HG02852 (cell line): ENCODE data around the gene CHORDC1.
A peak's percentile ranks its signal among the peaks of the same experiment; 100 is the strongest.
"Not testable (repeated sequence)": the region's sequence is repeated elsewhere in the genome, so short reads cannot be mapped to it uniquely, and the experiment has no call there.

Experiments used
- ATAC-seq: cut with Tn5 transposase; IDR thresholded peaks from one replicate; pipeline ENCODE4 v1.9.1; 2021; ENCODE audit warnings: mild to moderate bottlenecking, moderate library complexity; ENCODE audit not compliant: unreplicated experiment

The CHORDC1 gene

GRCh38 chr11:90222459-90223247 lies at the start of gene CHORDC1:
Gene CHORDC1 (minus strand): TSS chr11:90223049. CDS start chr11:90222954, 95 bp downstream.
- ATAC-seq = peak; percentile 90

DNA sequence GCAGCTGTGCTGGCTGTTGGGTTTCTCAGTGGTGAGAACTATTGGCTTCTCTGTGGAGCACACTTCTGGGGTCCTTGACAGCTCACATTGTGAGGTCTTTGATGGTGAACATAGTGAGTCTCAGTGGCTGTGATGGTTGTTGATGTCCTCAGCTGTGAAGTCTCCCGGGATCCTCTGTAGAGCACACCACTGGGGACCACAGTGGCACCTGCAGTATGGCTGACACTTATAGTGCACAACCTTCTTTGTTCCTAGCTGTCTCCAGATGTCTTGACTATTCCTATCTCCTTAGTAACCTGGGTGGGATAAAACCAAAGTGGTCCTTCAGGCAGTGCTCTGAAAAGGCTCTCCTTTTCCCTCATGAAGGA lies 34.3 kb upstream of the CHORDC1 start:
- ATAC-seq = no peak

DNA sequence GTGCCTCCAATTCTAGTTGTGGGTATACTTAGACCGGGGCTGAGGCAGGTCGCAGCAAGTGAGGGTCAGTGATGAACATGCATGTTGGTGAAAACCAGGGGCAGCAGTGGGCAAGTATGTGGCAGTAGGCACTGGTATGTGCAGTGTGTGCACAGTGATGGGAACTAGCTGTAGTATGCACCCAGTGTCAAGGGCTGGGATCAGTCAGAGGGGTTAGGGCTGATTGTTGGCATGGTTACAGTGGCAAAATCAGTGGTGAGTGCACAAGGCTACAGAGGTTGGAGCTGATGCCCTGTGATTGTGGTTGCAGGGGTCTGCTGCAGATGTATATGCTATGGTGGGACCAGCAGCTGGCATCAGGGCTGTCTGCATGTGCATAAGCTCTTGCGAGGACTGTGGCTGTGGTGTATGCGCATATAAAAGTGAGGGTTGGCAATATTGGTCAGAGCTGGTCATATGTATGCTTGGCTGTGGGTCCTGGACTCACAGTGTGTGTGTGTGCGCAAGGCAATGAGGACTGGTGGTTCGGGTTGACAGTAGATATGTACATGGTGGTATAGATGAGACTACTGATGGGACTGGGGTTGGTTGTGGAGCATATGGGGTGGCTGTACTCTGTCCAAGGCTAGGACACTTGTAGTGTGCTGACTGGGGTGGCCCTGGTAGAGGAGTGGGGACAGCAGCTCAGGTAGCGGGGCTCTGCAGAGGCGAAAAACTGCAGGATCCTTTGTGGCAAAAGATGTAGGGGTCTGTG lies 33.7 kb upstream of the CHORDC1 start:
- ATAC-seq = no peak

GRCh38 chr11:90254065-90254464 lies 31.2 kb upstream of the CHORDC1 start:
- ATAC-seq = no peak

DNA sequence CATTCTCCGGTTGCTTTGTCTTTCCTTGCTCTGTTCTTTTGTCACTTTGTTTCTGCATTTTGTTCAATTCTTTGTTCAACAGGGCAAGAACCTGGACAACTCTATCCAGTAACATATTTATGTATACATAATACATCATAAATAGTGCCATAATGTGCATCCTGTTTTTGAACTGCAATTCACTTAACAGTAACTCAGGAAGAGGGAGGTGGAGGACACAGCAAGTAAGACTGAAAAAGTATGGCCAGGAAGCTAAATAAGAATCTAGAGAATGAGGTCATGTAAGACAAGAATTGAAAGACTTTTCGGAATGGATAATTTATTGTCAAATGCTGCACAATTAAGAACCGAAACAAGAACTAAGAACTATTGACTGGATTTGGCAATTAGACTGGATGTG lies 29.2 kb upstream of the CHORDC1 start:
- ATAC-seq = no peak

DNA sequence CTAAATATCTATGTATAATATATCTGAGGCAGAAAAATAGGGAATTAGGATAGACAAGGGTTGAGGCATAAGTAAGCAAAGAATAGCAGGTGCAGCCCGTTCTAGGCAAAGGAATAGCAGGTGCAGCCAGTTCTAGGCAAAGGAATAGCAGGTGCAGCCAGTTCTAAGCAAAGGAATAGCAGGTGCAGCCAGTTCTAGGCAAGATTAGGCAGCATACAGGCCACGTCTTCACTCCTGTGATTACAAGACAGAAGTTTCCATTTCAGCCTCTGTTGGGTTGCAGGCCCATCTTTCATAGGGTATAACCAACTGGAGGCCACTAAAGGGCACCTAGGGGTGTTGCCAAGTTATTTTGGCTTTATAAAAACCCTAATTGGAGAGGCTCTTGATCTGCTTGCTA lies 28.8 kb upstream of the CHORDC1 start:
- peak; percentile 34 for ATAC-seq

GRCh38 chr11:90250970-90251369 lies 28.1 kb upstream of the CHORDC1 start:
- peak; percentile 52 for ATAC-seq

DNA sequence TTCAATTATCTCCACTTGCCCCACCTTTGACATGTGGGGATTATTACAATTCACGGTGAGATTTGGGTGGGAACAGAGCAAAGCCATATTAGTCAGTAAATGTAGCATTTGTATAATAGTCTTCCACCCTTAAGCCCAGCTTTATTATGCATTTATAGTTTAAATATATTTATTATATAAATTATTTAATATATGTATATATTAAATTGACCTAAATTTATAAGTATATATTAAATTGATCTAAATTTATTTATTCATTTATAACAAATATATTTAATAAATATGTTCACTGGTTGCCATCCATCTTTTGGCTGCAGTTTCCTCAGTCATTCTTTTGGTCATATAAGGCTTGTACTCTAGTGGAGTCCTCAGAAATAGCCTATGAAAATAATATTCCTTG lies 23.6 kb upstream of the CHORDC1 start:
- no peak for ATAC-seq

- ATAC-seq = no peak
Measured at GRCh38 chr11:90243534-90243933, 20.7 kb upstream of the CHORDC1 start.

DNA sequence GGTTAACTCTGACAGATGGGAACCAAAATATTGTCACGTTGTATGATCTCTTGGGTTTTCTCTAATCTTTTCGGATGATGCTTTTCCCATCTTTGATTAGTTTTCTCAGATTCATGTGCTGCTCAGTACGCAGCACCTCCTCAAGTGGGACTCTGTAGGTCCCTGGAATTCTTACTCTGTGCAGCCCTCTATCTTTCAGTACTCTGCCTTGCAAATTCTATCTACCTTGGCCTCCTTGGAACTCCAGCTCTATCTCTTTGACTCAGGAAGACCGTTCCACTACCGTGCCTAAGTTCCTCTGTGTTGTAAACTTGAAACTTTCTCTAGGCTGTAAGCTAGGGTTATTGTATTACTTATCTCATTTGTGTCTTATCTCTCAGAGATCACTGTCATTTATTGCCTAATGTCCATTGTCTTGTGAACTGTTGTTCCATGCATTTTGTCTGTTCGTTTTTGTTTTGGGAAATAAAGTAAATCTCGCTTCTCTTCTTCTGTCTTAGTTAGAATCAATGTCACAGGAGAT lies 20.1 kb upstream of the CHORDC1 start:
- ATAC-seq = no peak

DNA sequence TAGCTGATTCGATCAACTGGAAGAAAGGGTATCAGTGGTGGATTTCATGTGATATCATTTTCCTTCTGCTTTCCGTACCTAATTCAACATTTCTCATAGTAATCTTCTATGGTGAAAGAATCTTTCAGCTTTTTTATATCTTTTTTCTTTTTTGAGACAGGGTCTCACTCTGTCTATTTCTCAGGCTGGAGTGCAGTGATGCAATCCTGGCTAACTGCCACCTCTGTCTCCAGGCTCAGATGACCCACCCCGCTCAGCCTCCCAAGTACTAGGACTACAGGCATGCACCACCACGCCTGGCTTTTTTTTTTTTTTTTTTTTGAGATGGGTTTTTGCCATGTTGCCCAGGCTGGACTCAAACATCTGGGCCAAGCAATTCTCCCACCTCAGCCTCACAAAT lies 18.6 kb upstream of the CHORDC1 start:
- no peak for ATAC-seq

- ATAC-seq = not testable (repeated sequence)
Measured at GRCh38 chr11:90239967-90240636, 17.3 kb upstream of the CHORDC1 start.

DNA sequence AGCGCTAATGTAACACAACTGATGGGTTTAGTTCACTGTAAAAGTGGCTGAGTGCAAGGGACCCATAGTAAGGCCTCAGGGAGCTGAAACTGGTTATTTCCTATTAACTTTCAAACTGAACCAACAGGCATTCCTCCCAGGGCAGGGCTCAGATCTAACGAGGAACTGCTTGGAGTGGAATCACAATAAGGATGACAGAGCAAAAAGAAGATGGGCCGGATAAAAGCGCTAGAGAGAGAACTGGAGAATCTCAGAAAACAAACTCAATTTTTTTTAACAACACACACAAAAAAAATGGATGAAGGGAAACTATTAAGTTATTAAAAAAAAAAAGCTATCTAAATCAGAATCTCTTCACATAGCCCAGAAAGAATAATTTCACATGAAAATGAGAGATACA lies 14.2 kb upstream of the CHORDC1 start:
- ATAC-seq = no peak

GRCh38 chr11:90235526-90235925 lies 12.7 kb upstream of the CHORDC1 start:
- no peak for ATAC-seq

DNA sequence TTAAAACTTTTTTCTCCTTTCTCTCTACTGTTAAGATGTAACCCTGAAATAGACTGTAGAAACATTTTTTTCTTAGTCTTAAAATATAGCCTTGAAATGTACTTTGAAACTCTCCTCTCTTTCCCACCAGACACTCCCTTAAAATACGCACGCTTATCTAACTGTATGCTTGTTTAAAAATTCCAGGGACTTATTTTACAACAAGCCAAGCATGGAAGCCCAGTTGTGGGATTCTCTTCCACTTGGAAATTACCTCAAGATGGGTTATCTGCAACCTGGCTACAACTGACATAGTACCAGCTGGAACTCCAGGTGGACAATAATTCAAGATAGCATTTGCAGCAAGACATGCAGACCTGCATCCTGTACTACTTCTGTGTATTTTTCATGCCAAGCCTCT lies 12.1 kb upstream of the CHORDC1 start:
- no peak for ATAC-seq

GRCh38 chr11:90229791-90230190 lies 6.9 kb upstream of the CHORDC1 start:
- no peak for ATAC-seq

DNA sequence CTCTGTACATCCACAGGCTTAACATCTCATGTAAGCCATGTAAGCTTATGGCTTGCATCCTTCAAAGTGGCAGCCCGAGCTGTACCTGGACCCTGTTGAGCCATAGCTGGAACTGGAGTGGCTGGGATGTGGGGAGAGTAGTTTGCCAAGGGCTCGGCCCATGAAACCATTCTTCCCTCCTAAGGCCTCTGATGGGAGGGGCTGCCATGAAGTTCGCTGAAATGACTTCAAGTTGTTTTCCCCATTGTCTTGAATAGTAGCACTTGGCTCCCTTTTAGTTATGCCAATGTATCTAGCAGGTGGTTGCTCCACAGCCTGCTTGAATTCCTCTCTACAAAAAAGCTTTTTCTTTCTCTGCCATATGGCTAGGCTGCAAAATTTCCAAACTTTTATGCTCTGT lies 5.2 kb upstream of the CHORDC1 start:
- ATAC-seq = no peak

DNA sequence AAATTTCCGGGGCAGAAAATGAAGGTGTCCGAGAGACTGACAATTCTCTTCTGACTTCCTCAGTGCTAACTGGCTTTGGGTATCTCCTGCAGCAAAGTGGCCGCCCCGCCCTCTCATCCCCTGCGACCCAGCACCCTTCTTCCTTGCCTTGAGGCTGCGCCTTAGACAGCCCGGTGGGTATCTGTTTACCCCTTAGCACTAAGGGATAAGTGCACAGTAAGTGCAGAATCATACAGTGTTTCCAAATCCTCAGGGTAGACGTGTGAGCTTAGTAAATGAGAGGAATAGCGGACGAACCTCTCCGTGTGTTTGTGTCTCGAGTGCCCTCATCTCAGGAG lies 368 bp upstream of the CHORDC1 start:
- ATAC-seq = peak; percentile 48

GRCh38 chr11:90221803-90222458 lies 918 bp downstream of the CHORDC1 start:
- peak; percentile 25 for ATAC-seq

GRCh38 chr11:90220391-90220790 lies 2.5 kb downstream of the CHORDC1 start:
- no peak for ATAC-seq

- ATAC-seq = no peak
Measured at GRCh38 chr11:90219438-90219837, 3.4 kb downstream of the CHORDC1 start.
